ENCODE results near the gene PGAP1.

- TF ChIP-seq CTCF (IDR thresholded peaks at IDR 0.05), result no peak
- no peak for TF ChIP-seq USF1 (CRISPR knock-in tag; IDR thresholded peaks at IDR 0.05)
- no peak for TF ChIP-seq ATF3 (CRISPR knock-in tag; conservative IDR thresholded peaks at IDR 0.05)
Measured at GRCh38 chr2:196951973-196952372, 25.5 kb upstream of the PGAP1 start.

Data from WTC11 (cell line).